ENCODE data around the gene PCDHGA6.
A peak's percentile ranks its signal among the peaks of the same experiment; 100 is the strongest.
"Not testable (repeated sequence)": the region's sequence is repeated elsewhere in the genome, so short reads cannot be mapped to it uniquely, and the experiment has no call there.

The PCDHGA6 gene

GRCh38 chr5:141360685-141361084 is 13.0 kb upstream of the PCDHGA6 start:
- no peak for DNase-seq

GRCh38 chr5:141362719-141363118 is 11.0 kb upstream of the PCDHGA6 start:
- DNase-seq, result no peak

- no peak for DNase-seq
Measured at GRCh38 chr5:141363952-141364660, 9.6 kb upstream of the PCDHGA6 start, which contains the start of gene PCDHGA5. Gene PCDHGA5 (plus strand): TSS chr5:141364162. CDS start chr5:141364331, 169 bp downstream.

DNA sequence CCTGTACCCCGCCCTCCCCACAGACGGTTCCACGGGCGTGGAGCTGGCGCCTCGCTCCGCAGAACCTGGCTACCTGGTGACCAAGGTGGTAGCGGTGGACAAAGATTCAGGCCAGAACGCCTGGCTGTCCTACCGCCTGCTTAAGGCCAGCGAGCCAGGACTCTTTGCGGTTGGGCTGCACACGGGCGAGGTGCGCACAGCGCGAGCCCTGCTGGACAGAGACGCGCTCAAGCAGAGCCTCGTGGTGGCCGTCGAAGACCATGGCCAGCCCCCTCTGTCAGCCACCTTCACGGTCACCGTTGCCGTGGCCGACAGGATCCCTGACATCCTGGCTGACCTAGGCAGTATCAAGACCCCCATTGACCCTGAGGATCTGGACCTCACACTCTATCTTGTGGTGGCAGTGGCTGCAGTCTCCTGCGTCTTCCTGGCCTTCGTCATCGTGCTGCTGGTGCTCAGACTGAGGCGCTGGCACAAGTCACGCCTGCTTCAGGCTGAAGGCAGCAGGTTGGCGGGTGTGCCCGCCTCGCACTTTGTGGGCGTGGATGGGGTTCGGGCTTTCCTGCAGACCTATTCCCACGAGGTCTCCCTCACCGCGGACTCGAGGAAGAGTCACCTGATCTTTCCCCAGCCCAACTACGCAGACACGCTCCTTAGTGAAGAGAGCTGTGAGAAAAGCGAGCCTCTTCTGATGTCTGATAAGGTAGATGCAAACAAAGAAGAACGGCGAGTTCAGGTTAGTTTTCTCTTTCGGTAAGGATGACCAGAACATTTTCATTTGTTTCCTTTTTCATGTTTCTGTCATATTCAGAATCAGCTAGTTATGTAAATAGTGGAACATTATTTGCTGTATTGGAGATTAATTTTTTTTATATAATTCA is 7.4 kb upstream of the PCDHGA6 start:
- no peak for DNase-seq

DNA sequence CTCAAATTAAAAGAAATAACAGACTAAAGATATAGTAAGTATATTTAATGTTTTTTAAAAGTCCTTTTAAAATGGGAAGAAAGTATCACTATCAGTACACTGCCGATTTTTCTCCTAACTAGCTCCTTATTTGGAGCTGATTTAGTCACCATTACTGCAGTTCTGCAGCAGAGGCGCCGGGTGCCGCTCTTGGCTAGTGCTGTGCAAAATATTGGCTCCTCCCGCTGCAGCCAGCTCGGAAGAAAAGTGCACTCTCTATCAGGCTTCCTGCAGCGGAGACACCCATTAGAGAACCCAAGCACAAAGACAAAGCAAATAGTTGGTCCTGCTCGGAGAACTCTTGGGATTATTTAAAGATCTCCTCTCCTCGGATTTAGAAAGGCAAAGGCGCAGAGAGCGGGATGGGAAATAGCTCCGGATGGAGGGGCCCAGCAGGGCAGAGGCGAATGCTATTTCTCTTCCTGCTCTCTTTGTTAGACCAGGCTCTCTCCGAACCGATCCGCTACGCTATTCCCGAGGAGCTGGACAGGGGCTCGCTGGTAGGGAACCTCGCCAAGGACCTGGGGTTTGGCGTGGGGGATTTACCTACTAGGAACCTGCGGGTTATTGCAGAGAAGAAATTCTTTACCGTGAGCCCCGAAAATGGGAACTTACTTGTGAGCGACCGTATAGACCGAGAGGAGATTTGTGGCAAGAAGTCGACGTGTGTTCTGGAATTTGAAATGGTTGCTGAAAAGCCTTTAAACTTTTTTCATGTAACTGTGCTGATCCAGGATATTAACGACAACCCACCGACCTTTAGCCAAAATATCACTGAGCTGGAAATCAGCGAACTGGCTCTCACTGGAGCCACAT is 3.5 kb upstream of the PCDHGA6 start, which contains the start of gene PCDHGB3:
Gene PCDHGB3 (plus strand): TSS at position 249 of the 855 bp plus-strand sequence. CDS start 153 bp downstream, at position 402.
- DNase-seq, result peak; percentile 33 to 40

DNA sequence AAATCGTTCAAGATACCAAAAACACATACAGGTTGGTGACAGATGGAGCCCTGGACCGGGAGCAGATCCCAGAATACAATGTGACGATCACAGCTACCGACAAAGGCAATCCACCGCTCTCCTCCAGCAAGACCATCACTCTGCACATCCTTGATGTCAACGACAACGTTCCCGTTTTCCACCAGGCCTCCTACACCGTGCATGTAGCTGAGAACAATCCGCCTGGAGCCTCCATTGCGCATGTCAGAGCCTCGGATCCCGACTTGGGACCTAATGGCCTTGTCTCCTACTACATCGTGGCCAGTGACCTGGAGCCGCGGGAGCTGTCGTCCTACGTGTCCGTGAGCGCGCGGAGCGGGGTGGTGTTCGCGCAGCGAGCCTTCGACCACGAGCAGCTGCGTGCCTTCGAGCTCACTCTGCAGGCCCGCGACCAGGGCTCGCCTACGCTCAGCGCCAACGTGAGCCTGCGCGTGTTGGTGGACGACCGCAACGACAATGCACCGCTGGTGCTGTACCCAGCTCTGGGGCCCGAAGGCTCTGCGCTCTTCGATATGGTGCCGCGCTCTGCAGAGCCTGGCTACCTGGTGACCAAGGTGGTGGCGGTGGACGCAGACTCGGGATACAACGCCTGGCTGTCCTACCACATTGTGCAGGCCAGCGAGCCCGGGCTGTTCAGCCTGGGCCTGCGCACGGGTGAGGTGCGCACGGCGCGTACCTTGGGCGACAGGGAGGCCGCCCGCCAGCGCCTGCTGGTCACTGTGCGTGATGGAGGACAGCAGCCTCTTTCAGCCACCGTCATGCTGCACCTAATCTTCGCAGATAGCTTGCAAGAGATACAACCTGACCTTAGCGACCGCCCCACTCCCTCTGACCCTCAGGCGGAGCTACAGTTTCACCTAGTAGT is 1.9 kb upstream of the PCDHGA6 start:
- DNase-seq, result no peak

- no peak for DNase-seq
Measured at GRCh38 chr5:141374627-141375026, 936 bp downstream of the PCDHGA6 start.

DNA sequence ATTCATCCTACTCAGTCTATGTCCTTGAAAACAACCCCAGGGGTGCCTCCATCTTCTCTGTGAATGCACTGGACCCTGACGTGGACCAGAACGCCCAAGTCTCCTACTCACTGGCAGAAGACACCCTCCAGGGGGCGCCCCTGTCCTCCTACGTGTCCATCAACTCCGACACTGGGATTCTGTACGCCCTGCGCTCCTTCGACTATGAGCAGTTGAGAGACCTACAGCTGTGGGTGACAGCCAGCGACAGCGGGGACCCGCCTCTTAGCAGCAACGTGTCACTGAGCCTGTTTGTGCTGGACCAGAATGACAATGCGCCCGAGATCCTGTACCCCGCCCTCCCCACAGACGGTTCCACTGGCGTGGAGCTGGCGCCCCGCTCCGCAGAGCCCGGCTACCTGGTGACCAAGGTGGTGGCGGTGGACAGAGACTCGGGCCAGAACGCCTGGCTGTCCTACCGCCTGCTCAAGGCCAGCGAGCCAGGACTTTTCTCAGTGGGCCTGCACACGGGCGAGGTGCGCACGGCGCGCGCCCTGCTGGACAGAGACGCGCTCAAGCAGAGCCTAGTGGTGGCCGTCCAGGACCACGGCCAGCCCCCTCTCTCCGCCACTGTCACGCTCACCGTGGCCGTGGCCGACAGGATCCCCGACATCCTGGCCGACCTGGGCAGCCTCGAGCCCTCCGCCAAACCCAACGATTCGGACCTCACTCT is 1.9 kb downstream of the PCDHGA6 start:
- not testable (repeated sequence) for DNase-seq

DNA sequence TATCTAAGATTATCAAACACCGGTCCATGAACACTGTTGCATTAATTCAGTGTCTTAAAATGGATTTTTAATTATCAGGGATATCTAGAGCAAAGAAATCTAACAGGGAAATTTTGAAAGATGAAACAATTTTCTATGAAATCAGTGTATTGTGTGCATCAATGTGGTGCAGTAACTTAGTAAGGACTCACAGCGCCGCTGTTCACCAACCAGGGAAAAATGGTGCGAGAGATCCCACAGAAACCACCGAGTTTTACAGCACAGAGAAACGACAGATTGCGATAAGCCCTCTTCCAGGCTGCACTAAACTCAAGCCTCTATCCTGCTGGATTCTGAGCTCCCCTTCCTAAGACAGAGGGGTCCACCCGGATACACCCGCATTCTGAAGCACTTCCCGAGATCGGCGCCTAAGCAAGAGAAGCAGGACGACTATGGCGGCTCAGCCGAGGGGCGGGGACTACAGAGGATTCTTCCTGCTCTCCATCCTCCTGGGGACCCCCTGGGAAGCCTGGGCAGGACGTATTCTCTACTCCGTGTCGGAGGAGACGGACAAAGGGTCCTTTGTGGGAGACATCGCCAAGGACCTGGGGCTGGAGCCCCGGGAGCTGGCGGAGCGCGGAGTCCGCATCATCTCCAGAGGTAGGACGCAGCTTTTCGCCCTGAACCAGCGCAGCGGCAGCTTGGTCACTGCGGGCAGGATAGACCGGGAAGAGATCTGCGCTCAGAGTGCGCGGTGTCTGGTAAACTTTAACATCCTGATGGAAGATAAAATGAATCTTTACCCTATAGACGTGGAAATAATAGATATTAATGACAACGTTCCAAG is 9.0 kb downstream of the PCDHGA6 start, which contains the start of gene PCDHGA7:
Gene PCDHGA7 (plus strand): TSS at position 274 of the 826 bp plus-strand sequence. CDS start 158 bp downstream, at position 432.
- no peak for DNase-seq

GRCh38 chr5:141383345-141383744 is 9.7 kb downstream of the PCDHGA6 start:
- DNase-seq, result no peak

GRCh38 chr5:141384471-141385267 is 11.0 kb downstream of the PCDHGA6 start:
- no peak for DNase-seq

DNA sequence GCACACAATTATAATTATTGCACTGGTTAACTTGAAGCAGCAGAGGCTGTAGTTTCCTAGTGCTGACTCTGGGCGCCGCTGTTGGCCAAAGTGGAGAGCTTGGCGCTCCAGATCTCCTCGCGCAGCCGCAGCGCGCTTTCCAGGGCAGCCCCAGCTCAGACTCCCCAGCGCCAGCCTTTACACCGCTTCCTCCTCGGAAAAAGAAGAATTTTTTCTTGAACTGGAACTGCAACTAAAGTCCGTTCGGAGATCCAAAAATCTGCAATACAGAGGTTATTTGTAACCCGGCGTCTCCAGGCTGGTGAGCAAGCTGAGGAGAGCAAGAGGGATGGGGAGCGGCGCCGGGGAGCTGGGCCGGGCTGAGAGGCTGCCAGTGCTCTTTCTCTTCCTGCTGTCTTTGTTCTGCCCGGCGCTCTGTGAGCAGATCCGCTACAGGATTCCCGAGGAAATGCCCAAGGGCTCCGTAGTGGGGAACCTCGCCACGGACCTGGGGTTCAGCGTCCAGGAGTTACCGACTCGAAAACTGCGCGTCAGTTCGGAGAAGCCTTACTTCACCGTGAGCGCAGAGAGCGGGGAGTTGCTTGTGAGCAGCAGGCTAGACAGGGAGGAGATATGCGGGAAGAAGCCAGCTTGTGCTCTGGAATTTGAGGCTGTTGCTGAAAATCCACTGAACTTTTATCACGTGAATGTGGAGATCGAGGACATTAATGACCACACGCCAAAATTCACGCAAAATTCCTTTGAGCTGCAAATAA is 14.0 kb downstream of the PCDHGA6 start, which contains the start of gene PCDHGB4:
Gene PCDHGB4 (plus strand): TSS at position 142 of the 755 bp plus-strand sequence. CDS start 187 bp downstream, at position 329.
- DNase-seq, result peak; percentile 15 to 22

DNA sequence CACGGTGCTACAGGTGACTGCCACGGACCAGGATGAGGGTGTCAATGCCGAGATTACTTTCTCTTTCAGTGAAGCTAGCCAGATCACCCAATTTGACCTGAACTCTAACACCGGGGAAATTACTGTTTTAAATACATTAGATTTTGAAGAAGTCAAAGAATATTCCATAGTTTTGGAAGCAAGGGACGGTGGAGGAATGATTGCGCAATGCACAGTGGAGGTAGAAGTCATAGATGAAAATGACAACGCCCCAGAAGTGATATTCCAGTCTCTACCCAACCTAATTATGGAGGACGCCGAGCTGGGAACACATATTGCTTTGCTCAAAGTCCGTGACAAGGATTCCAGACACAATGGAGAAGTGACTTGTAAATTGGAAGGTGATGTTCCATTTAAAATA is 15.0 kb downstream of the PCDHGA6 start:
- DNase-seq, result no peak

DNA sequence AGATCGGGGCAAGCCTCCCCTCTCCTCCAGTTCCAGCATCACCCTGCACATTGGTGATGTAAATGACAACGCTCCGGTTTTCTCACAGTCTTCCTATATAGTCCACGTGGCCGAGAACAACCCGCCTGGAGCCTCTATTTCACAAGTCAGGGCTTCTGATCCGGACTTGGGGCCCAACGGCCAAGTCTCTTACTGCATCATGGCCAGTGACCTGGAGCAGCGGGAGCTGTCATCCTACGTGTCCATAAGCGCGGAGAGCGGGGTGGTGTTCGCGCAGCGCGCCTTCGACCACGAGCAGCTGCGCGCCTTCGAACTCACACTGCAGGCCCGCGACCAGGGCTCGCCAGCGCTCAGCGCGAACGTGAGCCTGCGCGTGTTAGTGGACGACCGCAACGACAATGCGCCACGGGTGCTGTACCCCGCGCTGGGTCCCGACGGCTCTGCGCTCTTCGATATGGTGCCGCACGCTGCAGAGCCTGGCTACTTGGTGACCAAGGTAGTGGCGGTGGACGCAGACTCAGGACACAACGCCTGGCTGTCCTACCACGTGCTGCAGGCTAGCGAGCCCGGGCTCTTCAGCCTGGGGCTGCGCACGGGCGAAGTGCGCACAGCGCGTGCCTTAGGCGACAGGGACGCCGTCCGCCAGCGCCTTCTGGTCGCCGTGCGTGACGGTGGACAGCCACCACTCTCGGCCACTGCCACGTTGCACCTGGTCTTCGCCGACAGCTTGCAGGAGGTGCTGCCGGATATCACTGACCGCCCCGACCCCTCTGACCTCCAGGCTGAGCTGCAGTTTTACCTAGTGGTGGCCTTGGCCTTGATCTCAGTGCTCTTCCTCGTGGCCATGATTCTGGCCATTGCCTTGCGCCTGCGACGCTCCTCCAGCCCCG is 15.7 kb downstream of the PCDHGA6 start:
- DNase-seq, result no peak

GRCh38 chr5:141392429-141393198 is 18.9 kb downstream of the PCDHGA6 start, which contains the start of gene PCDHGA8:
Gene PCDHGA8 (plus strand): TSS chr5:141392633. CDS start chr5:141392814, 181 bp downstream.
- no peak for DNase-seq

DNA sequence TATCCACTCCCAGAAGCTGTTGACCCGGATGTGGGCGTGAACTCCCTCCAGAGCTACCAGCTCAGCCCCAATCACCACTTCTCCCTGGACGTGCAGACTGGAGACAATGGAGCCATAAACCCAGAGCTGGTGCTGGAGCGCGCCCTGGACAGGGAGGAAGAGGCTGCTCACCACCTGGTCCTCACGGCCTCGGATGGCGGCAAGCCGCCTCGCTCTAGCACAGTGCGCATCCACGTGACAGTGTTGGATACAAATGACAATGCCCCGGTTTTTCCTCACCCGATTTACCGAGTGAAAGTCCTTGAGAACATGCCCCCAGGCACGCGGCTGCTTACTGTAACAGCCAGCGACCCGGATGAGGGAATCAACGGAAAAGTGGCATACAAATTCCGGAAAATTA is 19.6 kb downstream of the PCDHGA6 start:
- no peak for DNase-seq
